Esophagus muscularis mucosa (tissue), 4 donors: ENCODE results near the gene PPIG. TPM values are rescaled to one million over a fixed set of nuclear protein-coding genes. Genes with fewer than 3 reads are reported as not detected.
"Not testable (repeated sequence)": the region's sequence is repeated elsewhere in the genome, so short reads cannot be mapped to it uniquely, and the experiment has no call there.

Experiments
- DNase-seq: peaks from one replicate; pipeline ENCODE4 v3.0.0-alpha.2; 2017; ENCODE audit errors: extremely low spot score
- H3K27ac ChIP-seq, 4 donors: fragments of 200-600 bp; sonication (generic); replicated peaks in 1 of 4; 1 replicate in 3 of 4; 2 replicates in 1 of 4; pipeline ENCODE4 v1.5.1; 2016 to 2019; ENCODE audit warnings: mild to moderate bottlenecking in 1 of 4
- H3K27me3 ChIP-seq, 4 donors: fragments of 200-600 bp; sonication (generic); one replicate each; pipeline versions ENCODE4 v1.5.1 to v1.6.0; 2016 to 2019
- H3K36me3 ChIP-seq, 4 donors: fragments of 200-600 bp; sonication (generic); one replicate each; pipeline ENCODE4 v1.5.1; 2016 to 2019
- H3K4me1 ChIP-seq, 4 donors: fragments of 200-600 bp; sonication (generic); one replicate each; pipeline ENCODE4 v1.5.1; 2016 to 2019
- H3K4me3 ChIP-seq, 4 donors: fragments of 200-600 bp; sonication (generic); 1 replicate in 2 of 4; 2 replicates in 2 of 4; pipeline ENCODE4 v1.5.1; 2016 to 2019; ENCODE audit warnings: mild to moderate bottlenecking in 4 of 4, moderate library complexity in 1 of 4
- H3K9me3 ChIP-seq, 4 donors: fragments of 200-600 bp; sonication (generic); 1 replicate in 3 of 4; 2 replicates in 1 of 4; pipeline ENCODE4 v1.5.1; 2016 to 2019
- EP300 ChIP-seq: sonication (generic); formaldehyde crosslinking; IDR thresholded peaks from one replicate; pipeline ENCODE4 v1.6.1; 2017; ENCODE audit warnings: antibody characterized with exemption
- POLR2A ChIP-seq: fragments of 450-650 bp; IDR thresholded peaks from one replicate; pipeline ENCODE4 v1.6.1; 2017; ENCODE audit warnings: antibody characterized with exemption, moderate library complexity, mild to moderate bottlenecking, low read depth
- POLR2AphosphoS5 ChIP-seq, 2 donors: sonication (generic); formaldehyde crosslinking; IDR thresholded peaks; one replicate each; pipeline ENCODE4 v1.6.1; 2017; ENCODE audit warnings: antibody characterized with exemption in 2 of 2
- WGBS: methylation state at CpG from one replicate; pipeline ENCODE4 v1.1.5; 2018; 5-methylcytosine and 5-hydroxymethylcytosine counted together
- intact Hi-C: fragments of 100-400 bp; cut with DNase I; formaldehyde crosslinking; loops from one replicate; pipeline ENCODE4 v1.15.1; 2023
- total RNA-seq, 4 donors: library from RNA; depleted of rRNA; stranded (reverse); fragments of >200 nt; gene quantifications; one replicate each; pipeline versions ENCODE4 v1.1.0 to v1.2.1, GENCODE V29; 2016
- TF ChIP-seq, protein P1 (sequence below), 3 experiments: fragments of 200-600 bp in 2 of 3; fragments of 450-650 bp in 1 of 3; sonication (generic) in 2 of 3; IDR thresholded peaks; one replicate each; pipeline ENCODE4 v1.5.1; 2017 to 2019; ENCODE audit warnings: antibody characterized with exemption in 3 of 3, mild to moderate bottlenecking in 2 of 3, moderate library complexity in 1 of 3

Gene PPIG
- total RNA-seq, 4 donors from 2014 or later, result 26.5 to 48.6 (median 34.5) TPM

- intact Hi-C loops, result no loop called here
- Histone ChIP-seq H3K36me3 (no peaks in the 10 kb centered on the region), H3K4me1 (peaks cover 0 to 2% (median 0%) of the 10 kb centered on the region in 4 donors), H3K4me3 (no peak overlapping the region), H3K27me3 (no peaks in the 10 kb centered on the region), H3K27ac (no peak overlapping the region), H3K9me3 (no peaks in the 10 kb centered on the region)
- 52% methylated on average over 6 of the region's 6 CpGs for WGBS
- no peak for DNase-seq
- TF ChIP-seq POLR2A, result no peak
- no peak for TF ChIP-seq POLR2AphosphoS5 (IDR thresholded peaks at IDR 0.05)
These were observed 5.1 kb upstream of the PPIG start for GRCh38 chr2:169579044-169579443.

GRCh38 chr2:169582552-169583266 is 1.4 kb upstream of the PPIG start:
- DNase-seq, H3K36me3 ChIP-seq, H3K27me3 ChIP-seq, H3K4me3 ChIP-seq, H3K27ac ChIP-seq, H3K9me3 ChIP-seq: not testable (repeated sequence)
- WGBS, result over 99% methylated on average over 10 of the region's 10 CpGs
- intact Hi-C loops, result loop anchor here (10.0 kb wide), 1 partner anchor 112 kb away; the partner anchor contains the start of genes CFAP210 and PHOSPHO2
- H3K4me1 ChIP-seq, result peaks cover 24 to 26% (median 25%) of the 10 kb centered on the region in 4 donors

DNA sequence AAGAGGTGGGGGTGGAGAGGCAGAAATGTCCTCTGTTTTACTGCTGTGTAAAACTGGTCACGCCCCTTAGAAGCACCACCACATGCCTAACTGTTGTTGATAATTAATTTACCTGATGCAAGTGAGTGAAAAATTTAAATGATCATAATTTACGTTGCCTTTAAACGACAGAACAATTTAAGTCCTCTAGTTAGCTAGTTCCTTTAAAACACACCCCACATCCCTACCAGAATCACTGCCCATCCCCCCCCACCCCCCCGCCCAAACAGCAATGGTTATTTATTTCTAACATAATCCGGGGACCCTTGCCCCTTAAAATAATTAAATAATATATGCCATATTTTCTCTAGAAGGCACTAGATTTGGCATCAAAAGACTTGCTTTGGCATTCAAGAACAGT is 633 bp upstream of the PPIG start:
- H3K9me3 ChIP-seq, result no peaks in the 10 kb centered on the region
- no peaks in the 10 kb centered on the region for H3K36me3 ChIP-seq
- no peak overlapping the region for H3K4me3 ChIP-seq
- intact Hi-C loops, result loop anchor here (10.0 kb wide), 1 partner anchor 111 kb away; the partner anchor contains the start of genes CFAP210 and PHOSPHO2
- no peak for TF ChIP-seq POLR2AphosphoS5 (IDR thresholded peaks at IDR 0.05)
- no peak for TF ChIP-seq EP300
- H3K4me1 ChIP-seq, result peaks cover 26 to 29% (median 28%) of the 10 kb centered on the region in 4 donors
- DNase-seq, result no peak
- peak overlapping the region; percentile 94 to 96 (median 95) for H3K27ac ChIP-seq
- no peaks in the 10 kb centered on the region for H3K27me3 ChIP-seq
- 96% methylated on average over 5 of the region's 5 CpGs for WGBS

- TF ChIP-seq POLR2A (no peak), POLR2AphosphoS5 (IDR thresholded peaks at IDR 0.05) (no peak)
- H3K4me1 ChIP-seq, result peaks cover 26 to 37% (median 28%) of the 10 kb centered on the region in 4 donors
- H3K36me3 ChIP-seq, result no peaks in the 10 kb centered on the region
- intact Hi-C loops, result loop anchor here (10.0 kb wide), 1 partner anchor 109 kb away; the partner anchor contains the start of genes CFAP210 and PHOSPHO2
- H3K9me3 ChIP-seq, result no peaks in the 10 kb centered on the region
- WGBS, result 21% methylated on average over 7 of the region's 7 CpGs
- no peak for DNase-seq
- peak overlapping the region; percentile 94 to 96 (median 95) for H3K27ac ChIP-seq
- peak overlapping the region; percentile 68 to 87 (median 77) for H3K4me3 ChIP-seq
- no peaks in the 10 kb centered on the region for H3K27me3 ChIP-seq
These were observed 1.5 kb downstream of the PPIG start for GRCh38 chr2:169585673-169586072.

DNA sequence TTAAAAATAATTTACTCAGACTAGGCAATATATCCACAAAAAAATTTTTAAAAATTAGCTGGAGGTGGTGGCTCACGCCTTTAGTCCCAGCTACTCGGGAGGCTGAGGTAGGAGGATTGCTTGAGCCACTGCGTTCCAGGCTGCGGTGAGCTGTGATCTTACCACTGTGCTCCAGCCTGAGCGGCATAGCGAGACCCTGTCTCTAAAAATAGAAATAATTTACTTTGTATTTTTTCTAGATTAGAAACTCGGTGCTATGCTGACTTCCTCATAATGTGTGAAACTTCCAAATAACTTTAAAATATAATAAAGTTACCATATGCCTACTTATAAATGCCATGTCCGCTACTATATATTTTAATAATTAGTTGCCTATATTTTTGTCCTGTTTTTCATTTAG is 6.7 kb downstream of the PPIG start:
- no peak overlapping the region for H3K27ac ChIP-seq
- H3K36me3 ChIP-seq, result no peaks in the 10 kb centered on the region
- no peaks in the 10 kb centered on the region for H3K9me3 ChIP-seq
- no peak overlapping the region for H3K4me3 ChIP-seq
- peaks cover 21 to 45% (median 22%) of the 10 kb centered on the region in 4 donors for H3K4me1 ChIP-seq
- TF ChIP-seq POLR2A, result no peak
- TF ChIP-seq, protein P1, sequence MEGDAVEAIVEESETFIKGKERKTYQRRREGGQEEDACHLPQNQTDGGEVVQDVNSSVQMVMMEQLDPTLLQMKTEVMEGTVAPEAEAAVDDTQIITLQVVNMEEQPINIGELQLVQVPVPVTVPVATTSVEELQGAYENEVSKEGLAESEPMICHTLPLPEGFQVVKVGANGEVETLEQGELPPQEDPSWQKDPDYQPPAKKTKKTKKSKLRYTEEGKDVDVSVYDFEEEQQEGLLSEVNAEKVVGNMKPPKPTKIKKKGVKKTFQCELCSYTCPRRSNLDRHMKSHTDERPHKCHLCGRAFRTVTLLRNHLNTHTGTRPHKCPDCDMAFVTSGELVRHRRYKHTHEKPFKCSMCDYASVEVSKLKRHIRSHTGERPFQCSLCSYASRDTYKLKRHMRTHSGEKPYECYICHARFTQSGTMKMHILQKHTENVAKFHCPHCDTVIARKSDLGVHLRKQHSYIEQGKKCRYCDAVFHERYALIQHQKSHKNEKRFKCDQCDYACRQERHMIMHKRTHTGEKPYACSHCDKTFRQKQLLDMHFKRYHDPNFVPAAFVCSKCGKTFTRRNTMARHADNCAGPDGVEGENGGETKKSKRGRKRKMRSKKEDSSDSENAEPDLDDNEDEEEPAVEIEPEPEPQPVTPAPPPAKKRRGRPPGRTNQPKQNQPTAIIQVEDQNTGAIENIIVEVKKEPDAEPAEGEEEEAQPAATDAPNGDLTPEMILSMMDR (IDR thresholded peaks at IDR 0.05), result no peak
- no peak for TF ChIP-seq POLR2AphosphoS5 (IDR thresholded peaks at IDR 0.05)
- TF ChIP-seq EP300, result no peak
- no peak for DNase-seq
- WGBS, result 82% methylated on average over 8 of the region's 8 CpGs
- intact Hi-C loops, result no loop called here
- H3K27me3 ChIP-seq, result no peaks in the 10 kb centered on the region

DNA sequence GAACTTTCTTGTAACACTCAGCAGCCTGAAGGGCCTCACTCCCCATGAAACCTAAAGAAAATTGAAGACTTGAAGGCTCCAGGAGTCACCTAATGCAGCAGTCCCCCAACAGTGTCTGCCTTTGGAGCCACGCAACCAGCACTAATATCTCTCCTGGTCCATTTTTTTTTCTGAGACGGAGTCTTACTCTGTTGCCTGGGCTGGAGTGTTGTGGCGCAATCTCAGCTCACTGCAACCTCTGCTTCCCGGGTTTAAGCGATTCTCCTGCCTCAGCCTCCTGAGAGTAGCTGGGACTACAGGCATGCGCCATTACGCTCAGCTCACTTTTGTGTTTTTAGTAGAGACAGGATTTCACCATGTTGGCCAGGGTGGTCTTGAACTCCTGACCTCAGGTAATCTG is 12.4 kb downstream of the PPIG start:
- intact Hi-C loops, H3K36me3 ChIP-seq, H3K27ac ChIP-seq, DNase-seq, H3K9me3 ChIP-seq, H3K27me3 ChIP-seq, H3K4me3 ChIP-seq: not testable (repeated sequence)
- WGBS, result 97% methylated on average over 6 of the region's 7 CpGs
- H3K4me1 ChIP-seq, result peaks cover 5 to 11% (median 7%) of the 10 kb centered on the region in 4 donors

GRCh38 chr2:169598982-169599381 is 14.8 kb downstream of the PPIG start:
- H3K9me3 ChIP-seq, result no peaks in the 10 kb centered on the region
- no peak for DNase-seq
- TF ChIP-seq POLR2A, result no peak
- no peak for TF ChIP-seq POLR2AphosphoS5 (IDR thresholded peaks at IDR 0.05)
- no peak overlapping the region for H3K27ac ChIP-seq
- H3K27me3 ChIP-seq, result no peaks in the 10 kb centered on the region
- H3K4me1 ChIP-seq, result peaks cover 5 to 15% (median 8%) of the 10 kb centered on the region in 4 donors
- WGBS, result 91% methylated on average over 2 of the region's 2 CpGs
- peaks cover 0 to 8% (median 2%) of the 10 kb centered on the region in 4 donors for H3K36me3 ChIP-seq
- intact Hi-C loops, result no loop called here
- no peak overlapping the region for H3K4me3 ChIP-seq
